Keratinocyte (primary cell): ENCODE measurements around the gene CYP17A1. TPM values are rescaled to one million over a fixed set of nuclear protein-coding genes. Genes with fewer than 3 reads are reported as not detected.

ENCODE experiments used
- DNase-seq: peaks from one replicate; pipeline ENCODE4 v3.0.0-alpha.2; 2011; ENCODE audit warnings: low read depth, missing footprints, low spot score
- FAIRE-seq: peaks from 2 replicates; lab custom pipeline; 2011; peaks lifted over from hg19 to GRCh38; lab: Jason Lieb, UNC
- H2AFZ ChIP-seq: 2 replicates; pipeline ENCODE4 v1.6.0; 2012; ENCODE audit warnings: low read length, control low read depth, inconsistent platforms; ENCODE audit not compliant: control insufficient read depth
- H3K27ac ChIP-seq: 2 replicates; pipeline ENCODE4 v1.5.1; 2011; ENCODE audit warnings: low read length; ENCODE audit not compliant: control insufficient read depth, insufficient read depth
- H3K27me3 ChIP-seq: 3 replicates; pipeline ENCODE4 v1.6.0; 2011; ENCODE audit warnings: low read length; ENCODE audit not compliant: control insufficient read depth, insufficient read depth; ENCODE audit errors: extremely low read depth
- H3K36me3 ChIP-seq, 2 experiments: 2 replicates in 1 of 2; 3 replicates in 1 of 2; pipeline ENCODE4 v1.5.1; 2011; ENCODE audit warnings: low read length in 2 of 2, mild to moderate bottlenecking in 1 of 2; ENCODE audit not compliant: control insufficient read depth in 2 of 2, insufficient read depth in 2 of 2; ENCODE audit errors: extremely low read depth in 1 of 2
- H3K4me1 ChIP-seq: 3 replicates; pipeline ENCODE4 v1.5.1; 2011; ENCODE audit warnings: low read length; ENCODE audit not compliant: control insufficient read depth, insufficient read depth; ENCODE audit errors: extremely low read depth
- H3K4me2 ChIP-seq: 3 replicates; pipeline ENCODE4 v1.6.0; 2011; ENCODE audit warnings: low read depth, low read length; ENCODE audit not compliant: control insufficient read depth, insufficient read depth; ENCODE audit errors: extremely low read depth
- H3K4me3 ChIP-seq, 3 experiments: fragments of 200-600 bp in 1 of 3; sonication (generic) in 1 of 3; 2 replicates in 2 of 3; 3 replicates in 1 of 3; pipeline ENCODE4 v1.5.1; 2011 to 2016; ENCODE audit warnings: low read length in 3 of 3, mild to moderate bottlenecking in 3 of 3, control low read depth in 2 of 3, inconsistent platforms in 1 of 3, low read depth in 1 of 3, mixed read lengths in 1 of 3, mixed run types in 1 of 3, moderate library complexity in 1 of 3; ENCODE audit not compliant: control insufficient read depth in 2 of 3, insufficient read depth in 2 of 3; ENCODE audit errors: extremely low read depth in 1 of 3
- H3K79me2 ChIP-seq: 2 replicates; pipeline ENCODE4 v1.6.0; 2012; ENCODE audit warnings: low read length; ENCODE audit not compliant: control insufficient read depth, insufficient read depth
- H3K9ac ChIP-seq: 3 replicates; pipeline ENCODE4 v1.6.0; 2011; ENCODE audit warnings: low read length; ENCODE audit not compliant: control insufficient read depth, insufficient read depth; ENCODE audit errors: extremely low read depth
- H3K9me1 ChIP-seq: 3 replicates; pipeline ENCODE4 v1.6.0; 2011; ENCODE audit warnings: low read length; ENCODE audit not compliant: control insufficient read depth, insufficient read depth; ENCODE audit errors: extremely low read depth
- H3K9me3 ChIP-seq: 2 replicates; pipeline ENCODE4 v1.5.1; 2012; ENCODE audit warnings: low read depth, low read length; ENCODE audit not compliant: control insufficient read depth
- H4K20me1 ChIP-seq: 3 replicates; pipeline ENCODE4 v1.6.0; 2011; ENCODE audit warnings: low read length; ENCODE audit not compliant: control insufficient read depth, insufficient read depth; ENCODE audit errors: extremely low read depth
- CTCF ChIP-seq, 3 experiments: IDR thresholded peaks in 1 of 3; conservative IDR thresholded peaks in 1 of 3; optimal IDR thresholded peaks in 1 of 3; 2 replicates in 2 of 3; 3 replicates in 1 of 3; pipeline versions ENCODE3 to v1.5.1; 2011; ENCODE audit warnings: low read length in 3 of 3, mild to moderate bottlenecking in 3 of 3, moderate library complexity in 2 of 3, control low read depth in 1 of 3, inconsistent platforms in 1 of 3; ENCODE audit not compliant: insufficient read depth in 2 of 3; ENCODE audit errors: extremely low read depth in 1 of 3
- EZH2 ChIP-seq: IDR thresholded peaks from one replicate; pipeline ENCODE4 v1.6.1; 2012; ENCODE audit warnings: inconsistent platforms, mild to moderate bottlenecking, low read length, moderate library complexity
- dilution Hi-C: fragments of 300-500 bp; cut with MboI; formaldehyde crosslinking; loops from one replicate; pipeline ENCODE4 v1.7.0; 2020; ENCODE audit warnings: low sequenced_read_pairs; ENCODE audit not compliant: extremely low pct_ligation_motif_present
- polyA plus RNA-seq, 5 experiments: library from polyadenylated mRNA; depleted of rRNA in 3 of 5; stranded (reverse) in 3 of 5; stranded (forward) in 1 of 5; unstranded in 1 of 5; fragments of >200 nt; gene quantifications; 1 replicate in 1 of 5; 2 replicates in 3 of 5; 3 replicates in 1 of 5; pipeline versions ENCODE4 v1.2.1 to v1.2.3, GENCODE V29; 2011 to 2012; ENCODE audit warnings: missing spikeins in 2 of 5, low read depth in 1 of 5, low replicate concordance in 1 of 5

CYP17A1 gene
- polyA plus RNA-seq, 1 donor (not counting 4 experiments of a cell fraction or from before 2014, with no cell fraction given), result not detected

- H2AFZ ChIP-seq, result no peak overlapping the region
- TF ChIP-seq CTCF (optimal IDR thresholded peaks at IDR 0.05 in 1 of 3, IDR thresholded peaks at IDR 0.05 in 1 of 3, conservative IDR thresholded peaks at IDR 0.05 in 1 of 3; ENCODE audit: extremely low read depth in 1 of 3, insufficient read depth in 2 of 3, low read length in 3 of 3) (no peak), EZH2 (no peak)
- no peak overlapping the region for H3K9ac ChIP-seq
- peaks cover 31% of the 10 kb centered on the region for H3K4me1 ChIP-seq
- dilution Hi-C loops, result no loop called here
- H3K4me2 ChIP-seq, result no peak overlapping the region
- no peaks in the 10 kb centered on the region for H4K20me1 ChIP-seq
- FAIRE-seq (no peak), DNase-seq (no peak)
- H3K27ac ChIP-seq, result no peak overlapping the region
- no peaks in the 10 kb centered on the region for H3K27me3 ChIP-seq
- no peak overlapping the region for H3K4me3 ChIP-seq
- H3K79me2 ChIP-seq, result no peaks in the 10 kb centered on the region
- H3K9me1 ChIP-seq, result no peaks in the 10 kb centered on the region
- H3K9me3 ChIP-seq, result no peaks in the 10 kb centered on the region
- peaks cover 20 to 22% of the 10 kb centered on the region in 2 experiments for H3K36me3 ChIP-seq
Measured at GRCh38 chr10:102801496-102801895, 35.7 kb downstream of the CYP17A1 start.

GRCh38 chr10:102800611-102801335 lies 36.4 kb downstream of the CYP17A1 start:
- Histone ChIP-seq H3K9ac (no peak overlapping the region), H3K4me3 (no peak overlapping the region), H4K20me1 (no peaks in the 10 kb centered on the region), H3K4me2 (peak overlapping the region; percentile 36), H3K27ac (peak overlapping the region; percentile 15), H3K36me3 (peaks cover 20 to 22% of the 10 kb centered on the region in 2 experiments), H3K9me1 (no peaks in the 10 kb centered on the region), H3K9me3 (no peaks in the 10 kb centered on the region), H3K4me1 (peaks cover 35% of the 10 kb centered on the region), H3K79me2 (no peaks in the 10 kb centered on the region), H2AFZ (no peak overlapping the region), H3K27me3 (no peaks in the 10 kb centered on the region)
- no peak for TF ChIP-seq CTCF (optimal IDR thresholded peaks at IDR 0.05 in 1 of 3, IDR thresholded peaks at IDR 0.05 in 1 of 3, conservative IDR thresholded peaks at IDR 0.05 in 1 of 3; ENCODE audit: extremely low read depth in 1 of 3, insufficient read depth in 2 of 3, low read length in 3 of 3)
- TF ChIP-seq EZH2, result no peak
- no peak for DNase-seq
- dilution Hi-C loops, result no loop called here
- no peak for FAIRE-seq
